HG03095 (cell line): Measurements from ENCODE around the gene MTNR1A.

Source experiments
- ATAC-seq: cut with Tn5 transposase; IDR thresholded peaks from one replicate; pipeline ENCODE4 v1.9.1; 2021; ENCODE audit warnings: moderate library complexity; ENCODE audit not compliant: unreplicated experiment

MTNR1A gene

DNA sequence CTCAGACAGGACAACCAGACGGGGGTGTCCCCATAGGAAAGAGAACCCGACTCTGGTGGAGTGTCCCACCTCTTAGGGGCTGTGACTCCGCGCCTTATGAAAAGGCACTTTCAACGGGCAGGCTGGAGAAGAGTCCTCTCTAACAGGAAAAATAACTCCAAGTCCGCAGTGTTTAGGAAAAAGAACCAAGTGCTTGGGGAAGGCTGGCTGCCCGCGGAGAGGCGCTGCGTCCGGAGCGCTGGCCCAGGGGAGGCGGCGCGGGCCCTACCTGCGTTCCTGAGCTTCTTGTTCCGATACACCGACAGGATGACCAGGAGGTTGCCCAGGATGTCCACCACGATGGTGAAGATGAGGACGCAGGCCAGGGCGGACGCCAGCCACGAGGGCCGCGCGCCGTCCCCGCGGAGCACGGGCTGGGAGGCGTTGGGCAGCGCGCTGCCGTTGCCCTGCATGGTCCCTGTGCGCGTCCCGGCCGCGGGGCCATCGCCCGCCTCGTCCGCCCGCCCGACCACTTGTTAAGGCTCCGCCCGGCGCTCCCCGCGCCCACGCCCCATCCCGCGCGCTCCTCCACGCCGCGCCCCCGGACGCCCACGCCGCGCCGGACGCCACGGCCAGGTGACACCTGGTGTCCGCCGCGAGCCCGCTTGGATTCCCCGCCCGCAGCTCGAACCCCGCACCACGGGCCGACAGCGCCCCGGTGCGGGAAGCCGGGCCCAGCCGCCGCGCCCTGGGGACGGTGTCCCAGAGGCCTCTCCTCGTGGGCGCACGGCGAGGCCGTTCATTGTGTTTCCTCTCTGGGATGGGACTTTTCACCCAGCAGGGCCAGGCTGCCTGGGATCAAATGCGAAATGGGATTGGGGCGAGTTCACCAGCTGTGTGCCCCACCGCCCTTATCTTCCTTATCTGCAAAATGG, at the start of gene MTNR1A:
Gene MTNR1A, minus strand, starts transcription at position 654 of the 914 bp plus-strand sequence. Its CDS starts 202 bp downstream, at position 452.
- ATAC-seq, result no peak

DNA sequence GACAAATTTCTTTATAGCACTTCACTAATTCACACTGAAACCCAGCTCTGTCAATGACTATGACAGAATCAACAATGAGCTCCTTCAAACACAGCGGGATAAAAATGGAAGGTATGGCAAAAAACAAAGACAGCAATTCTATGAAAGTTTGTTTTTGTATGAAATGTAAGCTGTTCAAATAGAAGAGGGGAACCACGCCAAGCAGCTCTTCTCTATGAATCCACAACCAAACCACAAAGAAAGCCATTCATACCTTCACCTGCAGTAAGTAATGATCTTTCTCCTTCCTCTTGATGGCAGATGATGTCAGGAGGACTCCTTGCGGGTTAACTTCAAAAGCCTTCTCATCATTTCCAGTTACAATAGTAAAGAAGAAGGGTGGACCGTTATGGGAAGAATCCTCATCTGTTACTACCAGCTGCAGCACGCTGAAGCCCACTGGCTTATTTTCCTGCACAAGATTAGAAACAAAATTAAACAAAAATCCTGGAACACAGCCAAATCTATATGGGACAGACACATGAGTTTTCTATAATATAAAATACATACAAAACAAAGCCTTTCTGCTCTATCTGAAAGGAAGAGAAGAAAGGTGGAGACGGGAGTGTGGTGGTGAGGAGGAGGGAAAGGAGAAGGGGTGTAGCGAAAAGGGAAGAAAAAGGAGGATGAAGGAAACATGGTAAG, 48.9 kb upstream of the MTNR1A start:
- no peak for ATAC-seq

DNA sequence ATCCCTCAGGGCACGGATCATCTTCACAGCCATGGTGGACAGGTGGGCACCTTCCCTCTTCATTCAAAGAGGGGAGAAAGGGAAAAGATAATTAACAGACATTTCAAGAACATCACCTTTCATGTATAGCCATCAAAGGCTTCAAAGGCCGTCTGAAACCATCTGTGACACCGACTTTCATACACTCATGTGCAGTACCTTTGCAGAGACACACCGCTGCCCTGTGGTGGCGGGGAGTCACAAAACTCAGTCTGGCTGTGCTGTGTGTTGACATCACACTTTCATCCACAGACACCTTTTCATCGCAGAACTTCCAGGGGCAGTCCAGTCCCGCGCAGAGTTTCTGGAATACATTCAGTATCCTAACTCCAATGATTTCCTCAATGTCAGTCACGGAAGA, 47.6 kb upstream of the MTNR1A start:
- no peak for ATAC-seq

DNA sequence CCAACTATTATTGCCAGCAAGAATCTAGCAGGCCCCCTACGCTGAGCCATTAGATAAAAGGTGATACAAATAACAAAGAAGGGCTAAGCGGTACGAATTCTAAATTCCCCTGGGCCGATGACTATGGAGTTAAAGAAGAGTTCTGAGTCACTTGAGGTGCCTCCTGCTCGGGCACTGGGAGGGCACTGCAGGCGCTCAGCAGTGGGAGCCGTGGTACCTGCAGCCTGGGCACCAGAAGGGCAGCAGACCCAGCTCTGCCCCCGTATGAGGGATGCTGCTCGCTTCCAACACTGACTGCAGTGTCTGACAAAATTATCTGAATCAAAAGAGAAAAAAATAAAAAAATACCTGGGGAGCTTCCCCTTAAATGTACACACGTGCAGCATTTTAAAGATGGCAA, 44.1 kb upstream of the MTNR1A start:
- ATAC-seq, result no peak

DNA sequence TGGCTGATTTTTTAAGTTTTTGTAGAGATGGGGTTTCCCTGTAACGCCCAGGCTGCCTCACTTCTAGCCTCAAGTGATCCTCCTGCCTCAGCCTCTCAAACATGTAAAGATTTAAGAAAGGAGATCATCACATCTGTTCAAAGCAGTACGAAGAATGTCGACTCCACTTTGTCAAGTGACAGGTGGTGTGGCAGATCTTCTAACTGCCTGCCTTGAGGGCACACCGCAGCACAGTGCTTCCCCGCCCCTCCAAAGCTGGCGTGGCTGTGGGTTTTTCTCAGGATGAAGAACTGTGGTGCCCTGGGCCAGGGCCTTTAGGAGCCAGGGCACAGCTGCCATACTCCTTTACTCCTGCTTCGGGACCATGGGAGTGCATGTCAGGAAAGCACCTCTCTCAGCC, 43.3 kb upstream of the MTNR1A start:
- ATAC-seq, result no peak

DNA sequence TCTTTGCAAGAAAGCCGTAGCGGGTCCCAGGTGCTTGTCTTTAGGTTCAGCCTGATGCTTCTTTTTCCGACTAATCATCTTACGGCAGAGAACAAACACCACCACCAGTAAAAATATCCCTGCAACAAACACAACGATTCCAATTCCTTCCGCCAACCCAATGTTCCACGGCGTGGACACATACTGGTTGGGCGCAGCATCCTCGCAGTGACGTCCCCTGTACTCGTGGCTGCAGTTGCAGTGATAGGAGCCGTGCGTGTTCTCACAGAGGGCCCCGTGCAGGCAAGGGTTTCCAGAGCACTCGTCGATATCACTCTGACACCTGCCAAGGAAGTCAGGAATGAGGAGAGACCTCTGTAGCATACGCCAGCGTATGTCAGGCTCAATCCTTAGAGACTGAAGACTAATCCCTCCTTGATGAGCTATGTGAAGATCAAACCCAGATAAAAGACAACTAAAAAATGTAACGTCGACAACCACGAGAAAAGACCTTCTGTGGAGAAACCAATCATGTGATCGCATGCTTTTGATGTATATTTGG, 41.6 kb upstream of the MTNR1A start:
- ATAC-seq, result no peak

DNA sequence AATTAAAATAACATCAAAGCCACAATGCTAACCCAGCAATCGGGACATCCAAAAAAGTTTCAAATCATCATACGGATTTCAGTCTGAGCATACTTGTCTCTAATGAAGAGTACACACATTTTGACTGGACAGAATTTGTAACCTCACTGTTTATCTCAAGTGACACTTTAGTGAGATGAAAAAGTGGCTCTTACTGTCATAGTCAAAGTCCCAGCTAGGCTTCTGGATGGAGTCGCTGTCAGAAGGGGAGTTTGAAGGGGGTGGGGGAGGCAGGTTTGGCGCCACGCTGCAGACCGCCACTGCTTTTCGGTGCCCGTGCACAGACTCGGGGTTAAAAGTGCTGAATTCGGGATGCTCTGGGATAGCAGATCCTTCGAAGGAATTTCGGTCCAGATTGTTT, 41.0 kb upstream of the MTNR1A start:
- ATAC-seq, result no peak

DNA sequence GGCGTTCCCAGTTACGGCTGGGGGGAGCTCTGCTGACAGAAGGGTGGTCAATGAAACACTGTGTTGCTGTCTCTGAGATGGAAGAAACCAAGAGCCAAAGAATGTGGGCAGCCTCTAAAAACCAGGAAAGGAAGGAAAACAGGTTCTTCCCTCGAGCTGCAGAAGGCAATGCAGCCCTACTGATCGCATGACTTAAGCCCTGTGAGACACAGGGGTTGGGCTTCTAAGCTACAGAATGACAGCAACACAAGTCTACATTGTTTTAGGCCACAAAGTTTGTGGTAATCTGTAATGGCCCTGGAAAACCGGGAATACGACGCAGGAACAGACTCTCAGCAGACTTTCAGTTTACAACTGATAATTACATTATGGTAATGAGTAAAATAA, 38.2 kb upstream of the MTNR1A start:
- ATAC-seq, result no peak

DNA sequence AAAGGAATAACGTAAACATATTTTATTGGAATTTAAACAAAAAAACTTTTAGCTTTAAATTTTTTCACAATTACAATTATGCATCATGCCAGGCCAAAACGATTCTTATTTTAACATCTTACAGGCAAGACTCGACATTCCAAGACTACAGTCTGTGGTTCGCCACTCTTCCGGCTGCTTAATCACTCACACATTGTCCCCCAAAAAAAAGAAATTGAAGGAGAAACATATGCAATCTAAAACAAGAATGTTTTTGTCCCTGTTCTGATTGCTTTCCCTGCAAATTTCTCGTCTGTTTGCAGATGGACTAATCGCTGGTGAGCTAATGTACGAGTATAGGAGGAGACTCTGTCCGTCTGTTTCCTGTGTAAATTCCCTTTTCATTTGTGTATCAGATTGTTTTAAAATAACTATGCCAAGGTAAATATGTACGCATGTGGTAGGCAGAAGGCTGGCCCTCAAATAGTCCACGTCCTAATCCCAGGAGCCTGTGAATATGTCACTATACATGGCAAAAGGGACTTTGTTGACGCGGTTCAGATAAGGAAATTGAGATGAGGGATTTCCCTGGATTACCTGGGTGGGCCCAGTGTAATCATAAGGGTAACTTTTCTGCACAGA, 37.7 kb upstream of the MTNR1A start:
- no peak for ATAC-seq

DNA sequence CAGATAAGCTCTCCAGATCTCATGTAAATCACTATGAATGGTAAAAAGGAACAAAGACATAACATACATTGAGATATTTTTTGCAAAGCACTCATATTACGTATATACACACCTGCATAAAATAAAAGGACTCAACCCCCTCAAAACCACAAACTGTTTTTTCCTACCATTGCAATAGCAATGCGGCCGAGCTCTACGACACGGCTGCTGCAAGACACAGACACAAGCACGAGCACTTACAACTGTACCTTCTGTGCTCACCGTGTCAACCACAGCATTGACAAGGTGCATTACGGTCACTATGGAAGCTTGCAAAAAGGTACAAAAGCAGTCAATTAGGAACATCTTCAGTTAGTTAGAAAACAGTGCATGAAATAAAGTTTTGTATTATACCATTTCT, 37.1 kb upstream of the MTNR1A start:
- ATAC-seq, result no peak

DNA sequence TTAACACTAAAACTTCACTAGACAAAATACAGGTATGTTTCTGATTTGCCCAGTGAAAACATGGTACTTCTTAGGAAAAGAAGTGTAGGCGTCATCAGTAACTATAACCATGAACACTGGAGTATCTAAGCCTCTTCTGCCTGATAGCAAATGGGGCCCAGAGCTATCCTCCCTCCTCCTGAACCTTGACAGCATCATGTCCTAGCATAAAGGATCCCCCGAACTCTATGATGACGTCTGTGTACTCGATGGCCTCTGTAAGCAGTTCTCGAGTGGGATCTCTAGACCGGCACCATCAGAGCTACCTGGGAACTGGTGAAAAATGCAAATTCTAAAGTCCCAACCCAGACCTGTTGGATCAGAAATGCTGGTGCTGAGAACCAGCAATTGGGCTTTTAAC, 36.3 kb upstream of the MTNR1A start:
- no peak for ATAC-seq

DNA sequence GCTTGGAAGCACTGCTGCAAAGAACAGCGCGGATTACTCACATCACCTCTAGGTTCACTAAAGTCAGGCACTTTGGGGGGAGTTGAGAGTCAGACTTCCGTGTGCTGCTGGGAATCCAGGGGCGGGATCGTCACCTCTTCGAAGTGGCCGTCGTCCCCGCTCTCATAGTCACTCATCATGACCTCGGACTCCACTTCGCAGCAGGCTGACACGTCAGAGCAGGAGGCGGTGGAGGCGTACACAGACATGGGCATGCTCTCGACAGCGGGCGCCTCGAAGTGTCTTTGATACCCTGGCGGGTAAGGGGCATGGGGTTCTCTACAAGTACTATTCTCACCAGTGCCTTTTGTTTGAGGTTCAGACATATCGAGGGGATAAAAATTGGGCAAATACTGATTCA, 33.1 kb upstream of the MTNR1A start:
- ATAC-seq, result no peak

DNA sequence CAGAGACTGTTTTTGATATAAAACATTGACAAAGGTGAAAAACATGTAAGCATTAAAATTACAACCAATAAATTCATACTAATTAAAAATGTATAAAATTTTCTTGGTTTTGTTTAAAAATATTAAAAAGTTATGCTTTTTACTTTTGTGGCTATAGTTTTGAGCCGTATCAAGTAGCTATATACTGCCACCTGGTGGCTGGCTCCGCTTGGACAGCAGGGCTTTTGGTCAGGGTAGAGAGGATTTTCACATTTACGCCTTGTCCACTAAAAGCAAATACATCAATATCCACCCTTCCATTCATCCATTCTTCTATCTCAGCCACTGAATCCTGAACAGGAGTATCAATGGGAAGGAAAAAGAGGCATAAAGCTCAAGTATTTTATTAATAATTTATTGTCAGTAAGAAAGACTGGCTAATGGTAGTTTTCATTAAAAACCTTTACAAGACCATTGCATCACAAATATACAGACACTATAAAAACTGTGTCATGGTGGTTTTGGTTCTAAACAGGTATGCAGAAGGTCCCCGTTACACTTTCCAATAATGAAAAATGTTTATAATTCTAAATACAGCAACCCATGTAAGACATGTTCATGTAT, 32.1 kb upstream of the MTNR1A start:
- ATAC-seq, result peak; percentile 77

DNA sequence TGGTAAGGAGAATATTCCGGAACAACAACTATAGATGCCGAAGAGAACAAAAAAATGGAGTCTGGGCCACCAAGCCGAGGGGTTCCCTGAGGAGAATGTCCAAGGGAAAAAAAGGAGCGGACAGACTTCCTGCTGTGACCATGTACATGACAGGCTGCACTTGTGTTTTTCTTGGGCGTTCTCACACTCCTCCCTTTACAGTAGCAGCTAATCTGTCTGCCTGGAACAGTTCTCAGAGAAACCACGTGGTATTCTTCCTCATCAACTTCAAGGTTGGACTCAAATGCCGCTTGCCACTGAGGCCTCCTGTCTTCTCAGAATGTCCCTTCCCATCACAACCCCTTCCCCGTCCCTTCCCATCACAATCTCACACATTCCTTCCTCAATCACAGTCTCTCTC, 30.8 kb upstream of the MTNR1A start:
- ATAC-seq, result no peak

DNA sequence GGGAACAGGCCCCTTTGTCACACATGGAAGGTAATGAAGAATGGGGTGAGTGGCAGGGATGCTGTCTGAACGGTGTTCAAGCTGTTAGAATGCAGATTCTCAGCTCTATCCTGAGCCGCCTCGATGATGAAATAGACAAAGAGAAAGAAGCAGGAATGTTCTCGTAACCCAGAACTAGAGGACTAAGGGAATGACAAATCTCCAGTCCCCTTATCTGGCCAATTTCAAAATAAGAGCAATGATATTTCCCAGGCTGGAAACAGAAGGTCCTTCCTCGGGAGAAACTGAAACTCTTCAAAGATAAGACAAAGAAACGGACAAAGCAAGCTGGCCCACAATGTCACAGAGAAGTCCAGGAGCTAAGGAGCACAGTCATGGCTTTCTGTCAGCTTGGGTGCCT, 29.5 kb upstream of the MTNR1A start:
- ATAC-seq, result no peak

DNA sequence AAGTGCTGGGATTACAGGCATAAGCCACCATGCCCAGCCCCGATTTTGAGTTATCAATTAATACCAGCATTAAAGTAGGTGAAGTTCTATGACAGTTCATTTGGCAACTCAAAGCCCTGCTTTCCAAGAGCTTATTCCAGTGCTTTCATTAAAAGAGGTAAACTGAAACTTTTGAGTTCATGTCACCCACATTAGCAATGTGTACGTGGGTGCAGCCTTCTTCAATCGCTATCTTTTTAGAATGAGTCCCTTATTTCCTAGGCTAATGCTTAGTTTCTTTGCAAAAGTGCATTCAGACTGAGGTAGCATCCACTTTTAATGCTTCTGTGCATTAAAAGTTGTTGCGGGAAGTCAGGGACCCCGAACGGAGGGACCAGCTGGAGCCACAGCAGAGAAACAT, 26.1 kb upstream of the MTNR1A start:
- no peak for ATAC-seq

DNA sequence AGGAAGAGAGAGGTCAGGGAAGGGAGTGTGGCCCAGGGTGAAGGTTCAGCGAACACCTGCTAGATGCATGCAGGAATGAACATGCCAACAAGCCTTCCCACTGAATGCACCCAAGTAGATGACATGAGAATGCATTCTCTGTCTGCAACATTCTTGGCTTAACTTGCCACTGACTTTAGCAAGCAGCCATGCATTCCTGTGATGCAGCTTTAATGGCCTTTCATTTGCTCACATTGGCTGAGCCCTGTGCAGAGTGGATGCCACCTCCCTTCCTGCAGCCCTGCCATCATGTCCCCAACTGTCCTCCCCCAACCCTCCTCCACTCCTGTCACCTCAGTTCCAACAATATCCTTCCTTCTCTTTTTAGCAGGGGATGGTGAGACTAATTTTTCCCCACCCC, 25.3 kb upstream of the MTNR1A start:
- no peak for ATAC-seq

DNA sequence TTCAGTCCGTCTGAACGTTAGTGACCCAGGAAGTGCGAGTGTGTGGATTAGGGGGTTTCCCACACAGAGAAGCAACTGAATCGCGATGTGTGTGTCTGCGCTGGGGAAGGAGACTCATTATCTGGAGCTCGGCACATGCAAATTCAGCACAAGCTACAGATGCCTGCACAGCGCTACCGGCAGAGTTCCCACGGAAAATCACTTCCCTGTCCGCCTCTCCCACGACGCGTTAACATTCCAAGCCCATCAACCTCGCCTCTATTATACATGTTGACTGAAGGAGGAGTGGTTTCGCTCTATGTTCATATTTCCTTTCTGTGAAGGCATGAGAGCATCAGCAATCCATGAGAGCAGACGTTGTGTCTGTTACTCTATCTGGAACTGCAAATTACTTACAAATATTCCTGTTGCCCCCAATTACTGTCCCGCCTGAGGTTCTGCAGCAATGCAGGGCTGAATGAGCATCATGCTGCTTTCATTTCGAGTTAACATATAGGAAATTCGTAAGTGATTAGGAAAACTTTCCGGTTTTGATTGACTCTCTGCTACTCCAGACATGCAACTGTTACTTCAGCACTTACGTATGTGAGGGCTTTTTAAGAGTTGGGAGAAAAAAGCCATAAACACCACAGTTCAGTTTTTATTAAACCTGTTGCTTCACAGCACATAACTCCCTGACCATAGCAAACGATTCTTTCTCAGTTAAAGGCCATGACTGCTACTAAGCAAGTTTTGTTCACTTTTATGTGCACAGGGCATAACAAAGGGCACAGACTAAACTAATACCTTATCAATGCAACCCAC, 15.0 kb upstream of the MTNR1A start:
- ATAC-seq, result no peak

DNA sequence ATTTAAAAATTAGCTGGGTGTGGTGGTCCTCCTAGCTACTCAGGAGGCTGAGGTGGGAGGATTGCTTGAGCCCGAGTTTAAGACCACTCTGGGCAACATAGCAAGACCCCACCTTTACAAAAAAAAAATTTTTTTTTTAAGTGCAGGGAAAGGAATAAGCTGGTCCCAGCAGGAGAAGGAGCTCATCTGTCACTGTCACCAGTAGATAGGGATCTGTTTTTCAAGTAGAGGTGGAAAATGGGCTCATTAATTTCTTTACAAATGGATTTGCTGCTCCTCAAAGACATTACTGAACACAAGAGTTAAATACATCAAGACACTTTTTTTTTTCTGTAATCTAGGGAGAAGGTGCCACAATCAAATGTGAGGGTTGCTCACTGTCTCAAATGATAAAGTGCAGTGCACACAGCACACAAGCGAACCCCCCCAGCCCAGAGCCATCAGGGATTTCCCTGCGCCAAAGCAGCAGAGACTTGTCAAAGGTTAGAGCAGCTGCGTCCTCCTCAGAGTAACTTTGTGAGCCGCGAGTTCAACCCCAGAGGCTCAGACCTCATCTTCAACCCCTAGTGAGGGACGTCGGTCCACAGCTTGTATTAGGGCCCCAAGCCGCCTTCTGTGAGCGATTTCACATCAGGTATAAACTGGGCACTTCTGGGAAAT, 14.3 kb upstream of the MTNR1A start:
- no peak for ATAC-seq

DNA sequence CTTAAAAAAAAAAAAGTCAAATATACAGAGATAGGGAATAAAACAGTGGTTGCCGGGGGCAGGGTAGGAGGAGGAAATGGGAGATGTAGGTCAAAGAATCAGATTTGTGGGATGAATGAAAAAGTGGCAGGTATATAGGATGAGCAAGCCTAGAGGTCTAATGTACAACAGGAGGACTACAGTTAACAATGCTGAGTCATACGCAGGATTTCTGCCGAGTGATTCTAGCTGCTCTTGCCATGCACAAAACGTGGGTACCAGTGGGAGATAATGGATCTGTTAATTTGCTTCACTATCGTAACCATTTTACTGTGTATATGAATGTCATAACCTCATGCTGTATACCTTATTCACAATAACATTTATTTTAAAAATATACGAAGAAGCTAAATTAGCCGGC, 10.7 kb upstream of the MTNR1A start:
- no peak for ATAC-seq
